Activated naive CD4-positive, alpha-beta T cell treated with anti-CD3 and anti-CD28 coated beads, Interleukin-2, amount 10 ng/mL, durations not matched to agents 7 days and 5 days (primary cell): ENCODE measurements around the gene CAPN15.
"Not testable (repeated sequence)": the region's sequence is repeated elsewhere in the genome, so short reads cannot be mapped to it uniquely, and the experiment has no call there.

Source experiments
- CTCF ChIA-PET: fragments of 350-600 bp; sonication (Branson Sonifier 250); formaldehyde crosslinking; loops from one replicate; lab custom pipeline; 2021; ENCODE audit warnings: antibody characterized with exemption; lab: Charles Lee
- DNase-seq: peaks from one replicate; pipeline ENCODE4 v3.0.0-alpha.2; 2020
- H3K27ac Mint-ChIP-seq: one replicate; pipeline ENCODE4 v1.8.0; 2021; ENCODE audit warnings: mild to moderate bottlenecking, moderate library complexity, mixed read lengths
- H3K27me3 Mint-ChIP-seq: one replicate; pipeline ENCODE4 v1.8.0; 2021; ENCODE audit warnings: mild to moderate bottlenecking, mixed read lengths
- H3K36me3 Mint-ChIP-seq: one replicate; pipeline ENCODE4 v1.8.0; 2021; ENCODE audit warnings: mixed read lengths
- H3K4me1 Mint-ChIP-seq: one replicate; pipeline ENCODE4 v1.8.0; 2021; ENCODE audit warnings: mixed read lengths
- H3K4me3 Mint-ChIP-seq: one replicate; pipeline ENCODE4 v1.8.0; 2021; ENCODE audit warnings: mild to moderate bottlenecking, moderate library complexity, mixed read lengths
- H3K9me3 Mint-ChIP-seq: one replicate; pipeline ENCODE4 v1.8.0; 2021; ENCODE audit warnings: mixed read lengths

CAPN15 gene

GRCh38 chr16:593807-594206, 66.3 kb downstream of the CAPN15 start:
- H3K4me3 Mint-ChIP-seq, result no peak overlapping the region
- H3K27ac Mint-ChIP-seq, result no peak overlapping the region
- no peak for DNase-seq
- H3K4me1 Mint-ChIP-seq, result peaks cover 22% of the 10 kb centered on the region
- no peaks in the 10 kb centered on the region for H3K9me3 Mint-ChIP-seq
- peaks cover 11% of the 10 kb centered on the region for H3K36me3 Mint-ChIP-seq
- H3K27me3 Mint-ChIP-seq, result no peaks in the 10 kb centered on the region
- CTCF ChIA-PET, result no interaction called here

DNA sequence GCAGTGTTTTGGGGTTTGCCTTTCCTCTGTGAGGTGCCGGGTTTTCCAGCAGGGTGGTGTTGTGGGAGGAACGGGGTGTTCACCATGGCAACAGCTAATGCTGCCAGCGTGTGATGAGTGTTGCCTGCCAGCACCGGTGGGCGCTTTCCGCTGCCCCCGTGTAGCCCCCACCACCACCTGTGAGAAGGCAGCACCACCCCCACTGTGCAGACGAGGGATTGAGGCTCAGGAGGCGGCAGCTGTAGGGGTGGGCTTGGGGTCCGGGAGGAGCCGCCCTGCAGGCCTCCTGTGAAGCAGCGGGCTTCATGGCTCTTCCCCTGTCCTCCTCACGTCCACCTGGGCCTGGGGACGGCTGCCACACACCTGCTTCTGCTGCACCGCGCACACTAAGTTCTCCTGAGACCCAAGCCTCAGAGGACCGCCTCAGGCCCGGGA, 67.6 kb downstream of the CAPN15 start:
- Mint-ChIP-seq H3K27me3 (no peaks in the 10 kb centered on the region), H3K27ac (no peak overlapping the region), H3K36me3 (peaks cover 15% of the 10 kb centered on the region), H3K9me3 (no peaks in the 10 kb centered on the region), H3K4me1 (peaks cover 22% of the 10 kb centered on the region), H3K4me3 (no peak overlapping the region)
- DNase-seq, result no peak
- CTCF ChIA-PET, result no interaction called here

DNA sequence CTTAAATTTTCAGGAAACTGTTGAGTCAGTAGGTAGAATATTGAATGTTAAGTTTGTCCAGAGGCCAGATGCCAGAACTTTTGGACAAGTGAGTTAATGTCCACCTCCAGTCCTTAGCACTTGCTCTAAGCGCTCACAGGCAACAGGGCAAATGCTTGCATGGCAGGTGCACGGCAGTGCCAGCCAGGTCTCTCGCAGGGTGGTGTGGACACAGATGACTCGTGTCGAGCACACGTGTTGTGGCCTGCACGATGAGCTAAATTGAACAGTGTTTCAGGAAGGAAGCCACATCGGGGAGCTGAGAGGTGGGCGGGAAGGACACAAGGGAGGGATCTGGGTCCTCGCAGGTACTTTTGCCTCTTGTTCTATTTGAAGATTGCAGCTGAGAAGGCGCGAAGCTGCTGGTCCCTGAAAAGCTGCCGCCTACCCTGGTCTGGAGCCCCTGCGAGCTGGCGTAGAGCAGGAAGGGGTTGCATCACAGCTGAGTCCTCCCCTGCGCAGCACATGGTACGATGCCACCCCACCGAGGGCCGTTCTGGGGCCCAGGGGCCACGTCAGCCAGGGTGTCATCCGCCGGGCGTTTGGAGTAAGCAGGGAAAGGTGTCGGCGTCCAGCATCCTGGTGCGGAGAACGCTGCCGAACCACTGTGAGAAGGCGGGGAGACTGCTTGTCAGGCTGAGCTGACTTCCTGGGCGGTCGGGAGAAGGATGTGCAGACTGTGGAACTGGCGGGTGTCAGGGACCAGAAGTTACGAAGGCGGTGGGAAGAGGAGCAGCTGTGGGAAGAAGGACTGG, 68.6 kb downstream of the CAPN15 start:
- no peak for DNase-seq
- no peak overlapping the region for H3K27ac Mint-ChIP-seq
- CTCF ChIA-PET, result no interaction called here
- peaks cover 15% of the 10 kb centered on the region for H3K36me3 Mint-ChIP-seq
- H3K4me3 Mint-ChIP-seq, result no peak overlapping the region
- H3K27me3 Mint-ChIP-seq, result no peaks in the 10 kb centered on the region
- H3K9me3 Mint-ChIP-seq, result no peaks in the 10 kb centered on the region
- H3K4me1 Mint-ChIP-seq, result peaks cover 16% of the 10 kb centered on the region

DNA sequence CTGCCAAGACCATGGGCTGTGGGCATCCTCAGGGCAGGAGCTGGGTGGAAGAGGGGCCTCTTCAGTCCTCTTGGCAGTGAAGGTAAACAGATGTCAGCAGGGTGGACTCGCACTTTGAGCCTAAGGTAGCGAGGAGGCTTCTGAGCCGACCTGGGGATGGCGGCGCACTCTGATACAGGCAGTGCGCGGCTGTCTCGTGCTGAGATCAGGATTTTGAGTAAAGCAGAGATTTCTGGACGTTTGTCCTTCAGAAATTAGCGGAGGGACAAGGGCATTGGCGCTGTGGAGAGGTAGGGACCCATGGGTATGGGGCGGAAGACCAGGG, 69.2 kb downstream of the CAPN15 start:
- Mint-ChIP-seq H3K27me3 (no peaks in the 10 kb centered on the region), H3K9me3 (no peaks in the 10 kb centered on the region), H3K4me3 (no peak overlapping the region), H3K27ac (no peak overlapping the region), H3K4me1 (peaks cover 12% of the 10 kb centered on the region), H3K36me3 (peaks cover 15% of the 10 kb centered on the region)
- CTCF ChIA-PET, result no interaction called here
- no peak for DNase-seq

DNA sequence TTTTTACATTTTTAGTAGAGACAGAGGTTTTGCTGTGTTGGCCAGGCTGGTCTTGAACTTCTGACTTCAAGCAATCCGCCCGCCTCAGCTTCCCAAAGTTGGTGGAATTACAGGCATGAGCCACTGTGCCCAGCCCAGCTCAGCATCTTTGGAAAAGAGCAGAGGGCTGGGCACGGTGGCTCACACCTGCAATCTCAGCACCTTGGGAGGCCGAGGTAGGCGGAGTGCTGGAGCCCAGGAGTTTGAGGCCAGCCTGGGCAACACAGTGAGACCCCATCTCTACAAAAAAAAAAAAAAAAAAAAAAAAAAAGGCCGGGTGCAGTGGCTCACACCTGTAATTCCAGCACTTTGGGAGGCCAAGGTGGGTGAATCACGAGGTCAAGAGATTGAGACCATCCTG, 70.1 kb downstream of the CAPN15 start:
- H3K9me3 Mint-ChIP-seq, H3K4me3 Mint-ChIP-seq, H3K27me3 Mint-ChIP-seq, DNase-seq, CTCF ChIA-PET, H3K4me1 Mint-ChIP-seq, H3K27ac Mint-ChIP-seq: not testable (repeated sequence)
- peaks cover 15% of the 10 kb centered on the region for H3K36me3 Mint-ChIP-seq

DNA sequence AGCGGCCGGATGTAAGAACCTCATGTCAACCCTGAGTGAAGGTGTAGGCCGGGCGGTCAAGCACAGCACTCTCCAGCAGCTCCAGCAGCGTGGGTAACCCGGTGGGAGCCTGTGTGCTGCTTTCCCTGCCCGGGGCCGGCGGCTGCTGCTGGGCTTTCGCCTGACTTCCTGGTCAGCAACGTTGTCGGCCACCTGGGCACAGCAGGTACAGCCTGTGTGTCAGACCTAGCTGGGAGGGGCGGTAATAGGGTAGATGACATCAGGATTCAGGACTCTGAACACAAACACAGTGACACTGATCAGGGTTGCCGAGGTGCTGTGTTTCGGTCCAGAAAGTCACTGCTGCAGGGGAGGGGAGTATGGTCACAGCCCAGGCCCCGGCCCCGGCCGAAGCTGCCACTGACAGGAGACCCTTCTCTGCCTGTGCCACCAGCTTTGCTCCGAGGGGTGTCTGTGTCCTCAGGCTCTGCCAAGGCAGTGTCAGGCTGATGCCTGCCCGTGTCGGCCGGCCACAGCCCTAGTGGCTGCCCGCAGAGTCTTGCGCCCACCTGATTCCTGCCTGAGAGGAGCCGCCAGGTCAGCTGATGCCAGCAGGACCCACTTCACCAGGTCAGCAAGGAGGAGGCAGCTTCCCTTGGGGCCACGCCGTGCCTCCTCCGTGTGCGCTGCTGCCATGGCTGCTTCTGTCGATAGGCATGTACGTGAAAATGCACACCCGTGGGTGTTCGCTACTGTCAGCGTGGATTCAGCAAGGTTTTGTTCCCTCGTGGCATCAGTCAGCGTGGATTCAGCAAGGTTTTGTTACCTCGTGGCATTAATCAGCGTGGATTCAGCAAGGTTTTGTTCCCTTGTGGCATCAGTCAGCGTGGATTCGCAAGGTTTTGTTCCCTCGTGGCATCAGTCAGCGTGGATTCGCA, 71.6 kb downstream of the CAPN15 start:
- H3K9me3 Mint-ChIP-seq, result no peaks in the 10 kb centered on the region
- H3K36me3 Mint-ChIP-seq, result peaks cover 15% of the 10 kb centered on the region
- no peak overlapping the region for H3K27ac Mint-ChIP-seq
- DNase-seq, result no peak
- H3K27me3 Mint-ChIP-seq, result no peaks in the 10 kb centered on the region
- H3K4me3 Mint-ChIP-seq, result no peak overlapping the region
- CTCF ChIA-PET, result no interaction called here
- peaks cover 1% of the 10 kb centered on the region for H3K4me1 Mint-ChIP-seq

DNA sequence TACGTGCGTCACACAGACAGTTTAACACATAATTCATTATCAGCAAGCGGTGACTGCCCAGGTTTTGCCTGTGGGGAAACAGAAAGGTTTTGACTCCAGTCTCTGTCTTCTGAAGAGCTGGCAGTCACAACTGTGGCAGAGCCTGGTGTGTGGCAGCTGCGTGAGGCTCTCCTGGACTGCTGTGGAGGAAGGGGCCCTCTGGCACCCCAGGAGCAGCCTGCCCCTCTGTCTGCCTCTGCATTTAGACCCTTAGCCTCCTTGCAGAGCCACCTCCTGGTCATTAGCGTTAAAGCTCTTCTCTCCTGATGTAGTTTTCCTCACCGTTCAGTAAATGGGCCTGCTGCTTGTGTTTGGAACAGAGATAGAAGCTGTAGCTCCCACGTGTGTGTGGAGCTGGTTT, 73.3 kb downstream of the CAPN15 start:
- no peak overlapping the region for H3K27ac Mint-ChIP-seq
- CTCF ChIA-PET, result interaction anchor here (1.1 to 1.6 kb wide), 3 partner anchors 9 to 24 kb away, joined by 3 to 6 read pairs (median 4); no protein-coding TSS in a partner anchor
- H3K4me3 Mint-ChIP-seq, result no peak overlapping the region
- no peaks in the 10 kb centered on the region for H3K4me1 Mint-ChIP-seq
- H3K9me3 Mint-ChIP-seq, result no peaks in the 10 kb centered on the region
- DNase-seq, result no peak
- H3K36me3 Mint-ChIP-seq, result peaks cover 15% of the 10 kb centered on the region
- no peaks in the 10 kb centered on the region for H3K27me3 Mint-ChIP-seq

- H3K4me3 Mint-ChIP-seq, result no peak overlapping the region
- H3K4me1 Mint-ChIP-seq, result no peaks in the 10 kb centered on the region
- H3K27ac Mint-ChIP-seq, result no peak overlapping the region
- CTCF ChIA-PET, result no interaction called here
- no peaks in the 10 kb centered on the region for H3K27me3 Mint-ChIP-seq
- no peak for DNase-seq
- H3K9me3 Mint-ChIP-seq, result no peaks in the 10 kb centered on the region
- H3K36me3 Mint-ChIP-seq, result peaks cover 3% of the 10 kb centered on the region
Observed at GRCh38 chr16:603933-604332, 76.4 kb downstream of the CAPN15 start.
